Measurements from ENCODE around the gene AQP10.
"Not testable (repeated sequence)": the region's sequence is repeated elsewhere in the genome, so short reads cannot be mapped to it uniquely, and the experiment has no call there.

AQP10 gene

DNA sequence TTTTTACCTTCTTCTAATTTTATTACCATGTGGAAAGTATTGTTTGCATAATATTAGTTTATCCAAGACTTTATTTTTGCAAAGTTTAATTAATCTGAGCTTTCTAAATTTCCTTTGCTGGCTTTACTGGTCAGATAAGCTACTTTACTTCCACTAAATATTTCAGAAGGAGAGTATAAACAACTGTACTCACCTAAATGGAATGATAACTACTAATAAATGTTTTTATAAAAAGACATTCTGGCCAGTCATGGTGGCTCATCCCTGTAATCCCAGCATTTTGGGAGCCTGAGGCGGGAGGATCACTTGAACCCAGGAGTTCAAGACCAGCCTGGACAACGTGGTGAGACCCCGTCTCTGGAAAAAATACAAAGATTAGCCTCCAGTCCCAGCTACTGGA is 40.5 kb downstream of the AQP10 start:
- TF ChIP-seq CTCF (IDR thresholded peaks at IDR 0.05; ENCODE audit: insufficient read depth, missing control alignments): no peak
- FAIRE-seq: no peak
- DNase-seq (ENCODE audit: insufficient read length, low spot score): no peak

DNA sequence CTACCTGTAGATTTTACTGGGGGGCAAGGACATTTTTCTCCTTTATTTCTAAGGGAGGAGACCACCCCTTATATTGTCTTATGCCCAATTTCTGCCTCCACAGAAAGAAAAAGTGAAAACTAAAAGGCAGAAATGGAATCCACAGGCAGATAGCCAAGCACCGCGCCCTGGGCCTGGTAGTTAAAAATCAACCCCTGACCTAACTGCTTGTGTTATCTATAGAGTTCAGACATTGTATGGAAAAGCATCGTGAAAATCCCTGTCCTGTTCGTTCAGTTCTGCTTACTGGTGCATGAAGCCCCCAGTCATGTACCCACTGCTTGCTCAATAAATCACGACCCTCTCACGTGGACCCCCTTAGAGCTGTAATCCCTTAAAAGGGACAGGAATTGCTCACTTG is 50.5 kb downstream of the AQP10 start:
- DNase-seq (ENCODE audit: insufficient read length, low spot score): no peak
- no peak for TF ChIP-seq CTCF (IDR thresholded peaks at IDR 0.05; ENCODE audit: insufficient read depth, missing control alignments)
- FAIRE-seq: no peak

GRCh38 chr1:154373777-154374357 is 53.0 kb downstream of the AQP10 start:
- not testable (repeated sequence) for FAIRE-seq

More at GRCh38 chr1:154373777-154374357, 53.0 kb downstream of the AQP10 start:
- DNase-seq (ENCODE audit: insufficient read length, low spot score): not testable (repeated sequence)

Measured in D721Med (cell line).